Activated naive CD4-positive, alpha-beta T cell treated with anti-CD3 and anti-CD28 coated beads for 36 hours (primary cell): ENCODE results near the gene HTR2A. TPM values are rescaled to one million over a fixed set of nuclear protein-coding genes. Genes with fewer than 3 reads are reported as not detected.
"Not testable (repeated sequence)": the region's sequence is repeated elsewhere in the genome, so short reads cannot be mapped to it uniquely, and the experiment has no call there.

Experiments
- CTCF ChIA-PET: fragments of 350-600 bp; sonication (Branson Sonifier 250); formaldehyde crosslinking; loops from one replicate; lab custom pipeline; 2021; ENCODE audit warnings: antibody characterized with exemption; lab: Charles Lee
- DNase-seq: peaks from one replicate; pipeline ENCODE4 v3.0.0-alpha.2; 2020
- H3K27ac Mint-ChIP-seq: one replicate; pipeline ENCODE4 v1.8.0; 2021; ENCODE audit warnings: mild to moderate bottlenecking, mixed read lengths
- H3K27me3 Mint-ChIP-seq: one replicate; pipeline ENCODE4 v1.8.0; 2021; ENCODE audit warnings: low read depth, mixed read lengths
- H3K36me3 Mint-ChIP-seq: one replicate; pipeline ENCODE4 v1.8.0; 2021; ENCODE audit warnings: low read depth, mixed read lengths
- H3K4me1 Mint-ChIP-seq: one replicate; pipeline ENCODE4 v1.8.0; 2021; ENCODE audit warnings: low read depth, mixed read lengths
- H3K4me3 Mint-ChIP-seq: one replicate; pipeline ENCODE4 v1.8.0; 2021; ENCODE audit warnings: mild to moderate bottlenecking, moderate library complexity, mixed read lengths
- H3K9me3 Mint-ChIP-seq: one replicate; pipeline ENCODE4 v1.8.0; 2021; ENCODE audit warnings: mixed read lengths
- intact Hi-C: fragments of 100-400 bp; cut with micrococcal nuclease; formaldehyde crosslinking; loops from one replicate; pipeline ENCODE4 v1.15.1; 2023
- total RNA-seq, 2 experiments: library from RNA; stranded (reverse); gene quantifications; one replicate each; pipeline ENCODE4 v1.2.3, GENCODE V29; 2021

The HTR2A gene
- total RNA-seq, 2 experiments from 2014 or later = not detected

DNA sequence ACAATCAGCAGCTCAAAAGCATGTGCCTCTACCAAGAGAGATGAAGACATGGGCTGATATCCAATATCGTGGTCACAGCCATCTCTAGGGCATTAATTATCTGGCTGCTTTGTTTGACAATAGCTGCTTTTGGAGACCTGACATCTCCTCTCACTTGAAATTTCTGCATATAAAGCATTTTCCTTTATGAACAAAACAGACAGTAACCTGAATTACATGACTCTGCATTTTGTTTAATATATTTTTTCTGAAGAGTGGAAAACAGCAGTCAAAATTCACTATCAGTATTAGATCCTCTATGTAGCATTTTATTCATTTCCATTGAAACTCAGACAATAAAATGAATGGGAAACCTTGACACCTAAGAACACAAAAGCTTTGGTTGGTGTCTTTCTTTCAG lies 57.5 kb downstream of the HTR2A start:
- DNase-seq = no peak
- Mint-ChIP-seq H3K27me3 (no peaks in the 10 kb centered on the region), H3K27ac (no peak overlapping the region), H3K9me3 (no peaks in the 10 kb centered on the region), H3K36me3 (no peaks in the 10 kb centered on the region), H3K4me1 (no peaks in the 10 kb centered on the region), H3K4me3 (no peak overlapping the region)
- CTCF ChIA-PET = interaction anchor here (1.3 kb wide), 1 partner anchor 9 kb away, joined by 5 read pairs; no protein-coding TSS in a partner anchor
- intact Hi-C loops = no loop called here

DNA sequence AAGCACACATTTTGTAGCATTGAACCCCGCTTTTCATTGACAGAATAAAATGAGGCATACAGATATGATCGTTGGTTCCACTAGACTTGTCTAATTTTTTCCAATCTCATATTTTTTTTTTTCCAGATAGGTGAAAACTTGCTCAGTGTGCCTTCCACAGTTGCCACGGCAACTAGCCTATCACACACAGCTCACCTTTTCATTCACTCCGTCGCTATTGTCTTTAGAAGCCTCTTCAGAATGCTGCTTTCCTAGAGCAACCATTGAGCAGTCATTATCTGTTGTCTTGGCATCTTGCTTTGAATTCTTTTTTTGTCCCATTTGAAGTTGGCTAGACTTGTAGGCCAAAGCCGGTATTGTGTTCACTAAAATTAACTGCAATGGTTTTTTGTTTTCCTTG lies 62.2 kb downstream of the HTR2A start:
- Mint-ChIP-seq H3K36me3 (no peaks in the 10 kb centered on the region), H3K4me1 (no peaks in the 10 kb centered on the region), H3K27ac (no peak overlapping the region), H3K9me3 (no peaks in the 10 kb centered on the region), H3K27me3 (no peaks in the 10 kb centered on the region), H3K4me3 (no peak overlapping the region)
- no peak for DNase-seq
- CTCF ChIA-PET = no interaction called here
- intact Hi-C loops = no loop called here

DNA sequence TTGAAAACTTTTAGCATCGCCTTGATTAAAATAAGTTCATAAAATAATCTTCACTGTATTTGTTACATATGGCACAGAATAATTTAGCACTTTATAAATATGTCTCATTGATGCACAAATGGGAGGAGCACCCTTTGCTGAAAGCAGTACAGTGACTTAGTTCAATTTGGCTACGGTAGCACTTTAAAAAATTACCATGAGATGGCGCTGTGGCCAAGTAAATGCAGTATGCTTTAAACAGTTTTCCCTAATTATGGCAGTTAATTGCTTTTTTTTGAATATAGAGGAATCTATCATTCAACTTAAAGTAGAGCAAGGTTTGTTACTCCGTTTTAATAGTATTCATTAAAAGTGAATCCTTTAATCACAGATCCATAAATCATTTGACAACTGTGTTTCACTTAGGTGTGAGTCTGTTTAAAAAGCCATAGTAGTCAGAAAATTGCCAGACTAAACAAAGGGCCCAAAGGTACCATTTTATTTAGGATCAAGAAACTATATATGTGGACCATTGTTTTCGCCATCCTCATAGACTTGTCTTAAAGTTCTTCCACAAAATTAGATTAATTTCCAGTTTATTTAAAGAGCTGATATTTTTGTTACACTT lies 65.2 kb downstream of the HTR2A start:
- H3K4me3 Mint-ChIP-seq = no peak overlapping the region
- no peaks in the 10 kb centered on the region for H3K4me1 Mint-ChIP-seq
- no peaks in the 10 kb centered on the region for H3K27me3 Mint-ChIP-seq
- CTCF ChIA-PET = interaction anchor here (0.6 to 1.4 kb wide), 7 partner anchors 13 to 1148 kb away, joined by 3 read pairs; no protein-coding TSS in a partner anchor
- DNase-seq = peak; percentile 63
- H3K36me3 Mint-ChIP-seq = no peaks in the 10 kb centered on the region
- no peaks in the 10 kb centered on the region for H3K9me3 Mint-ChIP-seq
- no peak overlapping the region for H3K27ac Mint-ChIP-seq
- intact Hi-C loops = loop anchor here (1.0 to 2.0 kb wide), 3 partner anchors 63 to 943 kb away; no protein-coding TSS in a partner anchor

DNA sequence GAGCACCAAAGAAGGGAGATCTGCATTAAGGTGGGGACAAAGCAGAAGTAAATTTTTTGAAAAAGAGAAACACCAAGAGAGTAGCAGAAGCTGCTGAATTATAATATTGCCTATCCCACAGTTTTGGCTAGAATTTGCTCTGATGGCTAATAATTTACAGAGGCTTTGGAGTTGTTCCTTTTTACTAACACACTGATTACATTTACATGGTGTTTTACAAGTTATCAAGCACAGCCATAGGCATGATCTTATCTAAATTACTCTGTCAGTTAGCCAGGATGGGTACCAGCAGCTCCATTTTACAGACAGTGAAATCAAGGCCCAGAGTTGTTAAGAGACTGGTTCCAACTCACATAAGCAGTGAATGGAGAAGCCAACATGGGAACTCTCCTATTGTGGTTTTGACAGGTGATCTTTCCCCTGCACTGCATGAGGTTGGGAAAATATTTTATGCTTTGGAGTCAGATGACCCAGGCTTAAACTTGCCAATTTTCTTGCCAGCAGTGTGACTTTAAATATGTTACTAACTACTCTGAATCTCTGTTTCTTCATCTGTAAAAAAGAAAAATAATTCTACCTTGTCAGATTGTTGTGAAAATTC lies 66.3 kb downstream of the HTR2A start:
- H3K27ac Mint-ChIP-seq = no peak overlapping the region
- no peak for DNase-seq
- intact Hi-C loops = loop anchor here (1.0 kb wide), 2 partner anchors 64 to 768 kb away; no protein-coding TSS in a partner anchor
- no peaks in the 10 kb centered on the region for H3K4me1 Mint-ChIP-seq
- H3K4me3 Mint-ChIP-seq = no peak overlapping the region
- H3K36me3 Mint-ChIP-seq = no peaks in the 10 kb centered on the region
- no peaks in the 10 kb centered on the region for H3K27me3 Mint-ChIP-seq
- H3K9me3 Mint-ChIP-seq = no peaks in the 10 kb centered on the region
- CTCF ChIA-PET = interaction anchor here (0.5 to 1.4 kb wide), 4 partner anchors 12 to 517 kb away, joined by 3 read pairs; no protein-coding TSS in a partner anchor

DNA sequence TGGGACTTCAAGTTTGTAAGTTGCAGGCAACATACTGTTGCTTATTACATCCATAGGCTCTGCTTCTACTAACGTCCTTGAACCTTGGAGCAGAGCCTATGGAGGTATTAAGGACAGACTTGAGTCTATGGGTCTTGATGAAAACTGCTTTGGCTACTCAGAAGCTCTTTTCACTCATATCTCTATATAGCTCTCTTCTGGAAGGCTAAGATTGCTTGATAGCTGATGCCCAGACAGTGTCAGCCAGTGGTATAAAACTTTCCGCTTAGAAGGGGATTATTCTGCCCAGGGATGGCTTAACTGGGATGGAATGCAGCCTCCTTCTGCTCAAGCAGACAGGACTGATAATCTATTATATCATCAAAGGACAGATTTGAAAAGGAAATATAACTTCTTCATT lies 74.3 kb downstream of the HTR2A start:
- Mint-ChIP-seq H3K27me3 (no peaks in the 10 kb centered on the region), H3K27ac (no peak overlapping the region), H3K36me3 (no peaks in the 10 kb centered on the region), H3K4me3 (no peak overlapping the region), H3K9me3 (no peaks in the 10 kb centered on the region), H3K4me1 (no peaks in the 10 kb centered on the region)
- no peak for DNase-seq
- intact Hi-C loops = no loop called here
- CTCF ChIA-PET = interaction anchor here (0.7 kb wide), 1 partner anchor 36 kb away, joined by 3 read pairs; no protein-coding TSS in a partner anchor

DNA sequence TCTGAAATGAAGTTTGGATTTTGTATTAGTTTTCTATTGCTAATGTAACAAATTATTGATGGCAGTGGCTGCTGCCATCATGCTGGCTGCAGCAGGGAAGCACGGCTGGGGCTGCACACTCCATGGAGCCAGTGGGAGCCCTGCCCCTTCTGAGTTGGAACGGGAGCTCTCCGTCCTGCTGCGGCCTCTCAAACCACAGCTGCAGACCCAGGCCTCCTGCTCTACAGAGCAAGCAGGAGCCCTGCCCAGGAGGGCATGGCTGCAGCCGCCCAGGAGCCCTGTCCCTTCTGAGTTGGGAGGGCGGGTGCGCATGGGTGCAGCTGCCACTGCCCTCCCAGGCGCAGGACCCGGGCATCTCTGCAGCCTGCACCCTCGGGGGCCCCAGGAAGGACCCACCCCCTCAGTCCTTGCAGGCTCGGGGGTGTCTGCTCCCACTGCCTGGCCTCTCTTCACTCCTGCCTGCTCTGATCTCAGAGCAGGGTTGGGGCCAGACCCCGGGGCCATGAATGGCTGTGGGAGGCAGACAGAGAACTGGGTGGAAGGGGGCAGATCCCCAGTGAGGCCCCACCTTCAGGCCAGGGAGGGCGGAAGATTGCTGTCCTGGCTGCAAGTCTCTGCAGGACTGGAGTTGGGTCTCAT lies 78.9 kb downstream of the HTR2A start:
- intact Hi-C loops = no loop called here
- DNase-seq = no peak
- CTCF ChIA-PET = interaction anchor here (1.4 kb wide), 1 partner anchor 13 kb away, joined by 3 read pairs; no protein-coding TSS in a partner anchor
- no peak overlapping the region for H3K27ac Mint-ChIP-seq
- H3K36me3 Mint-ChIP-seq = no peaks in the 10 kb centered on the region
- peaks cover 4% of the 10 kb centered on the region for H3K9me3 Mint-ChIP-seq
- no peak overlapping the region for H3K4me3 Mint-ChIP-seq
- H3K27me3 Mint-ChIP-seq = peaks cover 2% of the 10 kb centered on the region
- H3K4me1 Mint-ChIP-seq = no peaks in the 10 kb centered on the region

DNA sequence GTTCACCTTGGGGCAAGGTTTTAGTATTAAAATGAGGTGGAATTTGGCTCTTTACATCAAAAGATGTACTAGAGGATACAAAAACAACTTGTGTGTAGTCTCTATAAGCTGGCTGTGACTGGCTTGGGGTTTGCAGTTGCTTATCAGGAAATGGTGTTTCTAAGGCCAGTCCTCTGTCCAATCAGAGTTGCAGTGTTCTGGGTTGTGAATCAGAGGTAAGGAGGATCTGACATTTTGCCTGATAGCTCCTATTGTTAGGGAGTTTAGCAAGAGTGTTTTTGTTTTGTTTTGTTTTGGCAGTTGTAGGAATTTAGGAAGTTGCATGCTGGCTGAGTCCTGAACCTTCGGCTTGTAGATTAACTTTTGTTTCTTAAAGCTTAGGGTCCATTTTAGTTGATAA lies 79.8 kb downstream of the HTR2A start:
- DNase-seq = no peak
- H3K36me3 Mint-ChIP-seq = no peaks in the 10 kb centered on the region
- H3K9me3 Mint-ChIP-seq = peaks cover 12% of the 10 kb centered on the region
- H3K27me3 Mint-ChIP-seq = peaks cover 6% of the 10 kb centered on the region
- intact Hi-C loops = no loop called here
- H3K4me1 Mint-ChIP-seq = peaks cover 4% of the 10 kb centered on the region
- no peak overlapping the region for H3K4me3 Mint-ChIP-seq
- CTCF ChIA-PET = no interaction called here
- no peak overlapping the region for H3K27ac Mint-ChIP-seq

DNA sequence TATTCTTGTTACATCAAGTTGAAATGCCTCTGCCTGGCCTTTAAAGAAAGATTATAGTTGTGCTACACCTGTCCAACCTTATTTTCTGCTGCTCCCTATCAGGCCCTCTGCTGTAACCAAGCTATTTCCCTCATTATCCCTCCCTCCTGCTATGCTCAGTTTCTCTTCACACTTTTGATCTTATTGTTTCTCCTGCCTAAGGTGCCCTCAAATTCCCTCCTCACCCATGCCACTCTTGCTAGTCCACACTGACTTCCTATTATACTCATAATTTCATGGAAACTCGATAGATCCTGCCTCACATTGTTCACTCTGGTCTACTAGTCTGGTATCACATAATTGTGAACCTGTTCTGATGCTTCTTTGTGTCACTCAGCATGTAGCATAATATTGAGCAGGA lies 80.5 kb downstream of the HTR2A start:
- CTCF ChIA-PET = no interaction called here
- H3K4me3 Mint-ChIP-seq = no peak overlapping the region
- no peak for DNase-seq
- peaks cover 6% of the 10 kb centered on the region for H3K4me1 Mint-ChIP-seq
- intact Hi-C loops = no loop called here
- H3K27ac Mint-ChIP-seq = no peak overlapping the region
- peaks cover 15% of the 10 kb centered on the region for H3K9me3 Mint-ChIP-seq
- peaks cover 3% of the 10 kb centered on the region for H3K36me3 Mint-ChIP-seq
- H3K27me3 Mint-ChIP-seq = peaks cover 7% of the 10 kb centered on the region

DNA sequence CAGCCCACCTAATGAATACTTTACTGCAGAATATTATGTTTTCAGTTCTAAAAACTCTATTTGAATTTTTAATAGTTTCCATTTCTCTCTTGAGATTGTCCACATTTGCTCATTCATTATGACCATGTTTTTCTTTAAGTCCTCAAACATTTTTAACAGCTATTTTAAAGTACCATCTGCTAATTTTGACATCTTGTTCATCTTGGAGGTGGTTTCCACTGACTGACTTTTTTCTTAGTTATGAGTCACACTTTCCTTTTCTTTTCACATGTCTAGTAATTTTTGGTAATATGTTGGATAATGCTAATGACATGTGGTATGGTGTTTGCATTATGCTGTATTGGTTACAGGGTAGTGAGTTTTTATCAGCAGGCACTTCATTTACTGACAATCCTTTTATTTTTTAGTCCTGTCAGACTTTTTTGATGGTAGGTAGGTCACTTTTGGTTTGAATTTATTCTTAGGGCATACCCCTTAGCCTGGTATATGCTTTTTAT lies 84.5 kb downstream of the HTR2A start:
- Mint-ChIP-seq H3K27ac (no peak overlapping the region), H3K36me3 (peaks cover 3% of the 10 kb centered on the region), H3K4me3 (no peak overlapping the region), H3K9me3 (peaks cover 15% of the 10 kb centered on the region), H3K4me1 (peaks cover 6% of the 10 kb centered on the region), H3K27me3 (peaks cover 7% of the 10 kb centered on the region)
- intact Hi-C loops = loop anchor here (1.0 kb wide), 1 partner anchor 15 kb away; the partner anchor contains the start of gene ESD
- CTCF ChIA-PET = interaction anchor here (0.6 kb wide), 1 partner anchor 20 kb away, joined by 3 read pairs; no protein-coding TSS in a partner anchor
- no peak for DNase-seq

DNA sequence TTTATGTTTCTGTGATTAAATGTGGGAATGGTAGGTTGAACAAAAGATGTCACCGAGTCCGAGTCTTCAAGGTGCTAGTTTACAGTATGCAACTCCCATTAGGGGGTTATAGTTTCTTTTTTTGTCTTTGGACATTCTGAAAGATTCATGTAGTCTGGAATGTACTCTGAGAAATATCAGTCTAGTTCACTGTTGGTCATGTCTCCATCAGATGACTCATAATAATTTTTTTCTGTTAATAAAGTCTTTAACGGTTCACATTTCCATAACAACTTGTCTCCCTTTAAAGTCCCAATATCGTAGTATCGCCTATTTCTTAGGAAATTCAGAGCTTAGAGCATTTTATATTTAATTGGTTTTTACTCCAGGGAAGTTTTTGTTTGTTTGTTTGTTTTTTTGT lies 86.4 kb downstream of the HTR2A start:
- Mint-ChIP-seq H3K27me3 (peaks cover 7% of the 10 kb centered on the region), H3K4me3 (no peak overlapping the region), H3K9me3 (peaks cover 15% of the 10 kb centered on the region), H3K27ac (no peak overlapping the region), H3K4me1 (peaks cover 6% of the 10 kb centered on the region), H3K36me3 (peaks cover 3% of the 10 kb centered on the region)
- CTCF ChIA-PET = interaction anchor here (0.7 kb wide), 1 partner anchor 68 kb away, joined by 3 read pairs; no protein-coding TSS in a partner anchor
- DNase-seq = no peak
- intact Hi-C loops = no loop called here

DNA sequence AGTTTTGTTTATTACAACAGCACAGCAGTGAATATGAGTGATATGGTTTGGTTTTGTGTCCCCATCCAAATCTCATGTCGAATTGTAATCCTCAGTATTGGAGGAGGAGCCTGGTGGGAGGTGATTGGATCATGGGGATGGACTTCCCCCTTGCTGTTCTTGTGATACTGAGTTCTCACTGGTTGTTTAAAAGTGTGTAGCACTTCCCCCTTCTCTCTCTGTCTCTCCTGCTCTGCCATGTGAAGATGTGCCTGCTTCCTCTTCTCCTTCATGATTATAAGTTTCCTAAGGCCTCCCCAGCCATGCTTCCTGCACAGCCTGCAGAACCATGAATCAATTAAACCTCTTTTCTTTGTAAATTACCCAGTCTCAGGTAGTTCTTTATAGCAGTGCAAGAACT lies 91.9 kb downstream of the HTR2A start:
- H3K4me3 Mint-ChIP-seq, H3K36me3 Mint-ChIP-seq, intact Hi-C loops, H3K27ac Mint-ChIP-seq, H3K27me3 Mint-ChIP-seq, DNase-seq, CTCF ChIA-PET, H3K9me3 Mint-ChIP-seq, H3K4me1 Mint-ChIP-seq: not testable (repeated sequence)

DNA sequence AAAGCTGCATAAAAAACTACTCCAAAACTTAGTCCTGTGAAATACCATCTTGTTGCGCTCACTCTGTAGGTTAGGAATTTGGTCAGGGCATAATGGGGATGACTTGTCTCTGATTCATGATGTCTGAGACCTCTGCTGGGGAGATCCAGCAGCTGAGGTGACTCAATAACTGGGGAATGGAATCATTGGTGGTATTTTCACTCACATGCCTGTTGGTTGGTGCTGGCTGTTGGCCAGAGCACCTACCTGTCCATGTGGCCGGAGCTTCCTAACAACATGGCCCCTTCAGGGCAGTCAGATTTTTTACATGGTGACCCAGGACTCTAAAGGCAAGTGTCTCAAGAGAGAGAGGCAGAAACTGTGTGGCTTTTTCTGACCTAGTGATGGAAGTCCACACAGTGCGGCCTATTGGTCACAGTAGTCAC lies 92.5 kb downstream of the HTR2A start:
- Mint-ChIP-seq H3K4me3 (no peak overlapping the region), H3K9me3 (no peaks in the 10 kb centered on the region), H3K36me3 (no peaks in the 10 kb centered on the region), H3K4me1 (no peaks in the 10 kb centered on the region), H3K27ac (no peak overlapping the region), H3K27me3 (no peaks in the 10 kb centered on the region)
- no peak for DNase-seq
- CTCF ChIA-PET = interaction anchor here (0.6 kb wide), 1 partner anchor 62 kb away, joined by 4 read pairs; no protein-coding TSS in a partner anchor
- intact Hi-C loops = no loop called here
